GM21619 (cell line): Measurements from ENCODE around the gene SERGEF.

Source experiments
- ATAC-seq: cut with Tn5 transposase; IDR thresholded peaks from one replicate; pipeline ENCODE4 v1.9.1; 2021; ENCODE audit not compliant: unreplicated experiment

SERGEF gene

GRCh38 chr11:17760102-17761029 is 252.5 kb downstream of the SERGEF start:
- no peak for ATAC-seq

- ATAC-seq, result no peak
Measured at GRCh38 chr11:17755891-17756290, 257.0 kb downstream of the SERGEF start.

- ATAC-seq, result no peak
Measured at GRCh38 chr11:17753641-17754040, 259.2 kb downstream of the SERGEF start.

- no peak for ATAC-seq
Measured at GRCh38 chr11:17753153-17753552, 259.7 kb downstream of the SERGEF start.

- ATAC-seq, result no peak
Measured at GRCh38 chr11:17752144-17752543, 260.7 kb downstream of the SERGEF start.

DNA sequence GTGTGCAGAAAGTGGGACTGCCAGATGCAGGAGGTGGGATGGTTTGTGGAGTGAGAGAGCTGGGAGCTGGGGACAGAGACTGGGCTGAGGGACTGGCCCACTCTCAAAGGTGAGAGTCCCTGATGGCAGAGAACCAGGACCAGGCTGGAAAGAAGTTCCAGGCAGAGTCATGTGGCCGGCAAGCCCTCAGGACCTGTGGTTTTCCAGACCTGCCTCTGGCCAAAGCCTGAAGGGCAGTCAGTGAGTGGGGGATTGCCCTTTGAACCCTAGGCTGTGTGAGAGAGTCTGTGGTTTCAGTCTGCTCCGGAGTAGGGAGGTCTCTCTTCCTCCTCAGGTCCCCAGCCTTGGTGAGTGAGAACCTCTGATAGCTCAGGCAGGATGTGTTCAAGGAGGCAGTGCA is 261.3 kb downstream of the SERGEF start:
- no peak for ATAC-seq

- no peak for ATAC-seq
Measured at GRCh38 chr11:17750801-17751165, 262.1 kb downstream of the SERGEF start.

- no peak for ATAC-seq
Measured at GRCh38 chr11:17750013-17750800, 262.6 kb downstream of the SERGEF start.

DNA sequence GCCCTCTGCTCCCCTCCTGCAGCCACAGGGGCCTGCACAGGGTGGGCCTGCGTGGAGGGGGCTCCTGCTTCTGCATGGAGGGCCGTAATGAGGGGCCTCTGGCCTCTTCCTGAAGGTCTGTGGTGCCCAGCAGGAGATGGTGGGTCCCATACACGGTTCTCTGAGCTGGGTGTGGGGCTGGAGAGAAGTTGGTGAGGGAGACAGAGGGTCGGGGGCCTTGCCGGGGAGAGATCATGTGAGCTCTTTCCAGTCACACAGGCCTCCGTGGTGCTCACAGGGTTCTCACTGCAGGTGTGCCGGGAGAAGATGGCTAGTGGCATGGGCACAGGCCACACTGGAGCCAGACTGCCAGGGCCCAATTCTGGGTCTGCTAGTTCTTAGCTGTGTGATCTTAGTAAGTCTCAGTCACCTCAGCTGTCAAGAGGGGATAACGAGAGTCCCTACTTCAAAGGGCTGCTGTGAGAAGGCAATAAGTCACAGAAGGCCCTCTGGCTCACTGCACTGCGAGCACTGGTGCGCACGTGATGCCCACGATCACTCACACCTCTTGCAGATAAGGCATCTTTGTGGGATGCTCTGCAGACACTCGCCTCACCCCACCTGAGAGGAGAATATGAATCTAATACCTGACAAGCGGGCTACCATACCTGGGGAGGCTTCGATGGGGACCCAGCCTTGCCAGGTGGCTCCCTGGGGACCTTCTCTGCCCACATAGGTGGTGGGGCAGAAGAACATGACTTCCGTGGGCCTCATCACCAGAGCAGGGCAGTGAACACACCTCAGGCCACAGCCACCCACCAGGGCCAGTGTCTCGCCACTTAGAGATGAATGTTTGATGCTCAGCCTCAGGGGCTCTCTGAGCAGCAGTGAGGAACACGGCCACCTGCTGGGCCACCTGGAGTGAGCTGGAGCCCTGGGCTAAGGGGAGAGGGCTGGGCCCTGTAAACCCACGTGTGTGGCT is 263.8 kb downstream of the SERGEF start:
- ATAC-seq, result no peak

DNA sequence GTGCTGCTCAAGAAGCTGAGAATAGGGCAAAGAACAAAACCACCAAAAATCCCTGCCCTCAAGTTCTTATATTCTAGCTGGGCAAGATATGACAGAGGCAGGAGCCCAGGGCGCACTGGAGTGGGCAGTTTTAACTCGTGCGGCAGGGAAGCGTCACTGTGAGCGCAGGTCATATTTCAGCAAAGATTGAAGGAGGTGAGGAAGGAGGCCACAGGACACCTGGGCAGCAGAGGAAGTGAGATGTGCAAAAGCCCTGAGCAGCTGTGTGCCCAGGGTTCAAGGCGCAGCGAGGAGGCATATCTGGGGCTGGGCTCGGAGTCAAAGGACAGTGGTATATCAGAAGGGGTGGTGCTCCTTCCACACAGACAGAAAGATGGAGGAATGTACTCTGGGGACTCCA is 264.8 kb downstream of the SERGEF start:
- ATAC-seq, result no peak

DNA sequence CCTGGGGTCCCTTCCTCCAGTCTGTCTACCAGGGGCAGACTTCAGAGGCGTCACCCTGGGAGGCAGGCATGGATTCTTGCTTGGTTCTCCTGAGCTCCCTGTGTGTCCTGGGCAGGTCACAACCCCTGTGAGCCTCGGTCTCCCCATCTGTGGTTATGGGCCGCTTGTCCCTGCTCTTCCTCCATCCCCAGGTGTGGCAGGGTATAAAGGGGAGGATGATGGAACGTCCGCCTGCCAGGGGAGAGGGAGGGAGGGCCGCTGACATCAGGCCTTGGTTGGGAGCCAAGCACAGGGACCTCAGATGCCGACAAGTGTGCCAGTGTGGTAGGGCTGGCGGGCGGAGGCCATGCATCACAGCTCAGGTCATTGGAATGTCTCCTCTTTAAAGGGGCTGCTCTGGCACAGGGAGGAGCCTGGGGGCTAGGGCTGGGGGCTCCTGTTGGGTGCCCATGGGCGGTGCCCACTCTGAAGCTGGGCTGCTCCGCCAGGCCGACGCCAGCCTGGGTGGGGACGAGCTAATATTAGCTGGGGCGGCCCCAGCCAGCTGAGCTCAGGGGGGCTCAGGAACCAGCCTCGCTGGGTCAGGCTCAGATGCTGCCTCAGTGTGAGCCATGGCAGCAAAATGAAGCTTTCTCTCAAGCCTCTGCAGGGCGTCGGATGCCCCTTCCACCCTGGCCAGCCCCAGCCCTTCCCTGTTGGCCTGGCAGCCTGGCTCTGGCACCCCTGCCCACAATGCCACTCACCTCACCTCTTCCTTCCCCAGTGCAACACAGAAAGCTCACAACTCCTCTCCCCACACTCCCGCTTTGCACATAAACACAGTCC is 265.5 kb downstream of the SERGEF start:
- ATAC-seq, result no peak

DNA sequence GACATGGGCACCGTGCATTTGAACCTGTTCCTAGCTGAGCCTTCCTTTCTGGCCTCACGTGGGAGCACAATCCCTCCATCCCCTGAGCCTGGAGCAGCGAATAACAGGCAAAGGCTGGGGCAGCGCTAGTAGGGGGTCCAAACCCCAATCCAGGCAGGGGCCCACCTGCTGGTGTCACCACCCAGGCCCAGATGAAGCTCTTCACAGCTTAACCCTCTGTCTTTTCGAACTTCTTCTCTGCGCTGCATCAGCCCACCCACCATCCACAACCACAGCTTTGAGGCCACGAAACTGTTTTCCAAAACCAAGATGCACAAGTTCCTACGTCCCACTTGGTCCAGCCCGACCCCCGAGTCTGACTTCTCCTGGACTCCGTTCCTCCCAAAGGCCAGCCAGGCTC is 266.8 kb downstream of the SERGEF start:
- no peak for ATAC-seq

DNA sequence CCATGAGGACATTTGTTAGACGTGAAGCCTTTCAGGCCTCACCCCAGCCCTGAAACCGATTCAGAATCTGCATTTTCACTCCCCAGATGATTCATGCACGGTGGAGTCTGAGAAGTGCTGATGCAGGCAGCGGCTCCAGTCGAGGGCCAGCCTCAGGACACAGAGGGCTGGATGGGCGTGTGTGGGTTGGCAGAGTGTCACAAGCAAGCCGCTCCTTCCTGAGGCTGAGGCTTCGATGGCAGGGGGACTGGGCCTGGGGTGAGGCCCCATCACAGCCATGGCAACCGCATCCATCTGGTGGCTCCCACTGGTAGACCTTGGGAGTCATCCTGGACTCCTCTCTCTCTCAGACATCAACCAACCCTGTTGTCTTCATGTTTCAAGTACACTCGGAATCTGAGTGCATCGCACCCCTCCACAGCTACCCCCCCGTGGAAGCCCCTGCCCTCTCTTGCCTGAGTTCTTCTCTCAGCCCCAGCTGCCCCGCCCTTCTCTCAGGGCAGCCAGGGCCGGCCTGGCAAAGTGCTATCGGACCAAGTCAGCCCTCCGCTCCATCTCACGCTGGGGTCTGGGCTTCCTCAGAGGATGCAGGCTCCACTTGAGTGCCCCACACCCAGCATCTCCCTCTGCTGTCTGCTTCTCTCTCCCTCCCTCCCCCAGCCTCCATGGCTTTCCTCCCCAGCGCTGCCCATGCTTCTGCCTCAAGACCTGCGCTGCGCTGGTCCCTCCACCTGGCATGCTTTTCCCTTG is 267.6 kb downstream of the SERGEF start:
- ATAC-seq, result no peak

DNA sequence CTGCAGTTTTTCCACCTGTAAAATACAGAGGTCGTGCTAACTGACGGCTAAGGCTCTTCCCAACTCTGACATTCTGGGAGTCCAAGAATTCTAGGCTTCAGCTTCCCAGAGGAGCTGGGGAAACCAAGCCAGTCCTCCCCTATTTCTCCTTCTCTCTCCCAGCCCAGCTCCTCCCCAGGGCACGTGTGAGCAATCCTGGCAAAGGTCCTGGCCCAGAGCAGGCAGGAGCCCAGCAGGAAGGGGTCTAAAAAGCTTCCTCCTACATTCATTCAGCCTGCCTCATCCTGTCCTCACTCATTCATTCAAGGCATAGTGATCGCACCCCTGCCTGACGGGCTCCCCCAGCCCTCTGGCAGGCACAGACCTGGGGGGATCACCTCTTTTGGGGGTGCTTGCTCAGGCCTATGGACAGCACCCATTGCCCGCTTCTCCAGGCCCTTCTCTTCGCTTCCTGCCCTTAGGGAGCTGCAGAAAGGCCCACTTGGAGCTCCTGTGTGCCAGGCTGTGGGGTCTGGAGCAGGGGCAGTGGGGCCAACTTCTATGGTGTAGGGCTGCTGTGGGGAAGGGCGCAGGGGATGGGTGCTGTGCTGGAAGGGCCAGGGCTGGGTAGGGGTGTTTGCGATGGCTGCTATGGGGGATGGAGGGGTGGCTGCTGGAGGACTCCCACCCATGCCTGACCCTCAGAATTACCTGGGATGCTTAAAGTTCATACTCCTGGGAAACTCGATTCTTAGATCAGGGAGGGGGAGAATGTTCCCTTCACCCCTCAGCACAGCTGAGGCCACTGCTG is 268.5 kb downstream of the SERGEF start:
- no peak for ATAC-seq

DNA sequence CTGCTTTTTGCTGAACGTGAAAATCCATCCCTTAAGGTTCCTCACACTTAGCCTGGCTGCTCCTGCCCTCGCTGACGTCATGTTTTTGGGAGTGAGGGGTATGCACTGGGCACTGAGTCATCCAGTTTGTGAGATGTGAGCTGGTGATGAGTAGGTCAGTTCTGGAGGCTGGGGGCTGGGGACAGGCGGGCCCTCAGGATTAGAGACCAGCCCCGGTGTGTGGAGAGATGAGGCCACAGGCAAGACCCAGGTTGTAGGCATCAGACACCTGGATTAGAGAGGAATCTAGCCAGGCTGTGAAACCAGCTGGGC is 269.1 kb downstream of the SERGEF start:
- ATAC-seq, result no peak

- no peak for ATAC-seq
Measured at GRCh38 chr11:17743026-17743807, 269.6 kb downstream of the SERGEF start.

DNA sequence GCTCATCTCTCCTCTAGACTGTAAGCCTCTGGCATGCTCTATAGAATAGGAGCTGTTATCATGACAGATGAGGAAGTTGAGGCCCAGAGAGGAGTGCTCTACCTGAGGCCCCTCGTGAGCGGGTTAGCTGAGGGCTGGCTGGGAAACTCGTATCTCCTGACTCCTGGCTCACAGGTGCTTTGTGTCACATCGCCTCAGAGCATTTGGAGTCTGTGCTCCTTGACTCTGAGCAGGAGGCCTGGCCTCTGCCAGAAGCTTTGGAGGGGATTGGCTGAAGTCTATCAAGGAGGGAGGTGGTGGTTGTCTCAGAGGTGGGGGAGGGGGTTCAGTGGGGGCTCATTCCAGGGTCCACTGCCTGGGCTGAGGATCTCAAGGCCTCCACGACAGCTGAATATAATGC is 270.8 kb downstream of the SERGEF start:
- no peak for ATAC-seq

DNA sequence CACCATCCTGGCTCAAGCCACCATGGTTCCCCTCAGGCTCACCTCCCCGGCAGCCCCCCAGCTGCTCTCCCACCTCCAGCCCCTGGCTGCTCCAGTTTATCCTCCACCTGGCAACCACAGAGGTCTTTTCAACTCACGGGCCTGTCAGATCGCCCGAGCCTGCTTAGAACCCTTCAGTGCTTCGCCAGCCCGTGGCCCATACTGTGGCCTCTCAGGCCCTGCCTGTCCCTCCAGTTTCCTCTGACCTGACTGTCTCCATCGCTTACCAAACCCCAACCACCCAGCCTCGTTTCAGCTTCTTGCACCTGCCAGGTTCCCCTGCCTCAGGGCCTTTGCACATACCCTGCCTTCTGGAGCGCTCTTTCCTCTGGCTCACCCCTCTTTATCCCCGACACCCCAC is 271.4 kb downstream of the SERGEF start:
- no peak for ATAC-seq
